Measurements from ENCODE around the gene LRRC17.
"Not testable (repeated sequence)": the region's sequence is repeated elsewhere in the genome, so short reads cannot be mapped to it uniquely, and the experiment has no call there.

The LRRC17 gene

DNA sequence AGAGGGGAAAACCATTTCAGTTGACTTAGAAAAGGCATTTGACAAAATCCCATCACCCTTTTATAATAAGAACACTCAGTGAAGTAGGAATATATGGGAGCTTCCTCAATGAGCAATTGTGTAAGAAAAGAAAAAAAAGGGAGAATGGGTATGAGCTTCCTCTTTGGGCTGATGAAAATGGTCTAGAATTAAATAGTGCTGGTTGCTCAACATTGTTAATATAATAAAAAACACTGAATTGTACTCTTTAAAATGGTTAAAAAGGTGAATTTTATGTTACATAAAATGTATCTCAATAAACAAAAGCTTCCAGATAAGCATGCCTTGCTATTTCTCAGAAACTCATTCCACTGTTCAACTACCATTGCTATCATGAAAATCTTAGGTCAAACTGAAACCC lies 40.6 kb downstream of the LRRC17 start:
- no peaks in the 10 kb centered on the region for H3K79me2 ChIP-seq (ENCODE audit: insufficient read depth, low read length)
- H3K9ac ChIP-seq (ENCODE audit: low read depth, low read length) = no peak overlapping the region
- no peak overlapping the region for H3K27ac ChIP-seq (ENCODE audit: low read length)
- H3K9me3 ChIP-seq (ENCODE audit: insufficient read depth, low read length, severe bottlenecking) = no peaks in the 10 kb centered on the region
- no peaks in the 10 kb centered on the region for H3K27me3 ChIP-seq (ENCODE audit: insufficient read depth, low read length, poor library complexity)
- no peak overlapping the region for H3K4me3 ChIP-seq (ENCODE audit: low read depth in 1 of 2, low read length in 2 of 2)
- TF ChIP-seq, protein P1, sequence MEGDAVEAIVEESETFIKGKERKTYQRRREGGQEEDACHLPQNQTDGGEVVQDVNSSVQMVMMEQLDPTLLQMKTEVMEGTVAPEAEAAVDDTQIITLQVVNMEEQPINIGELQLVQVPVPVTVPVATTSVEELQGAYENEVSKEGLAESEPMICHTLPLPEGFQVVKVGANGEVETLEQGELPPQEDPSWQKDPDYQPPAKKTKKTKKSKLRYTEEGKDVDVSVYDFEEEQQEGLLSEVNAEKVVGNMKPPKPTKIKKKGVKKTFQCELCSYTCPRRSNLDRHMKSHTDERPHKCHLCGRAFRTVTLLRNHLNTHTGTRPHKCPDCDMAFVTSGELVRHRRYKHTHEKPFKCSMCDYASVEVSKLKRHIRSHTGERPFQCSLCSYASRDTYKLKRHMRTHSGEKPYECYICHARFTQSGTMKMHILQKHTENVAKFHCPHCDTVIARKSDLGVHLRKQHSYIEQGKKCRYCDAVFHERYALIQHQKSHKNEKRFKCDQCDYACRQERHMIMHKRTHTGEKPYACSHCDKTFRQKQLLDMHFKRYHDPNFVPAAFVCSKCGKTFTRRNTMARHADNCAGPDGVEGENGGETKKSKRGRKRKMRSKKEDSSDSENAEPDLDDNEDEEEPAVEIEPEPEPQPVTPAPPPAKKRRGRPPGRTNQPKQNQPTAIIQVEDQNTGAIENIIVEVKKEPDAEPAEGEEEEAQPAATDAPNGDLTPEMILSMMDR (IDR thresholded peaks at IDR 0.05; ENCODE audit: borderline replicate concordance, extremely low read depth, low read length, poor library complexity, severe bottlenecking) = no peak
- no peak for TF ChIP-seq EZH2 (IDR thresholded peaks at IDR 0.05; ENCODE audit: borderline replicate concordance, low read depth, low read length, severe bottlenecking)
- ATAC-seq (ENCODE audit: insufficient read depth, low read depth) = no peak
- H2AFZ ChIP-seq (ENCODE audit: low read depth, low read length) = no peak overlapping the region
- H3K4me1 ChIP-seq (ENCODE audit: insufficient read depth, low read length) = no peaks in the 10 kb centered on the region
- H3K4me2 ChIP-seq (ENCODE audit: insufficient read depth, low read length) = no peak overlapping the region
- no peak for DNase-seq
- no peaks in the 10 kb centered on the region for H3K36me3 ChIP-seq (ENCODE audit: insufficient read depth, low read length)
- H4K20me1 ChIP-seq (ENCODE audit: insufficient read depth, low read length) = no peaks in the 10 kb centered on the region

DNA sequence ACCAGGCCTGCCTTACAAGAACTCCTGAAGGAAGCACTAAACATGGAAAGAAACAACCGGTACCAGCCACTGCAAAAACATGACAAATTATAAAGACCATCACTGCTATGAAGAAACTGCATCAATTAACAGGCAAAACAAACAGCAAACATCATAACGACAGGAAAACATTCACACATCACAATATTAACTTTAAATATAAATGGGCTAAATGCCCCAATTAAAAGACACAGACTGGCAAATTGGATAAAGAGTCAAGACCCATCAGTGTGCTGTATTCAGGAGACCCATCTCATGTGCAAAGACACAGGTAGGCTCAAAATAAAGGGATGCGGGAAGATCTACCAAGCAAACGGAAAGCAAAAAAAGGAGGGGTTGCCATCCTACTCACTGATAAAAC lies 41.6 kb downstream of the LRRC17 start:
- not testable (repeated sequence) for H2AFZ ChIP-seq (ENCODE audit: low read depth, low read length); H3K36me3 ChIP-seq (ENCODE audit: insufficient read depth, low read length); H3K9ac ChIP-seq (ENCODE audit: low read depth, low read length); H3K4me3 ChIP-seq (ENCODE audit: low read depth in 1 of 2, low read length in 2 of 2); H3K27me3 ChIP-seq (ENCODE audit: insufficient read depth, low read length, poor library complexity); H3K79me2 ChIP-seq (ENCODE audit: insufficient read depth, low read length); H3K4me2 ChIP-seq (ENCODE audit: insufficient read depth, low read length); DNase-seq; H3K27ac ChIP-seq (ENCODE audit: low read length); ATAC-seq (ENCODE audit: insufficient read depth, low read depth); H4K20me1 ChIP-seq (ENCODE audit: insufficient read depth, low read length); H3K4me1 ChIP-seq (ENCODE audit: insufficient read depth, low read length); H3K9me3 ChIP-seq (ENCODE audit: insufficient read depth, low read length, severe bottlenecking)

DNA sequence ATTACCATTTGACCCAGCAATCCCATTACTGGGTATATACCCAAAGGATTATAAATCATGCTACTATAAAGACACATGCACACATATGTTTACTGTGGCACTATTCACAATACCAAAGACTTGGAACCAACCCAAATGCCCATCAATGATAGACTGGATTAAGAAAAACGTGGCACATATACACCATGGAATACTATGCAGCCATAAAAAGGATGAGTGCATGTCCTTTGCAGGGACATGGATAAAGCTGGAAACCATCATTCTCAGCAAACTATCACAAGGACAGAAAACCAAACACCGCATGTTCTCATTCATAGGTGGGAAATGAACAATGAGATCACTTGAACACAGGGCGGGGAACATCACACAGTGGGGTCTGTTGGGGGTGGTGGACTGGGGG lies 45.2 kb downstream of the LRRC17 start:
- not testable (repeated sequence) for H4K20me1 ChIP-seq (ENCODE audit: insufficient read depth, low read length); H3K9me3 ChIP-seq (ENCODE audit: insufficient read depth, low read length, severe bottlenecking); H3K4me1 ChIP-seq (ENCODE audit: insufficient read depth, low read length); H3K27ac ChIP-seq (ENCODE audit: low read length); H3K4me2 ChIP-seq (ENCODE audit: insufficient read depth, low read length); H3K36me3 ChIP-seq (ENCODE audit: insufficient read depth, low read length); H3K27me3 ChIP-seq (ENCODE audit: insufficient read depth, low read length, poor library complexity); ATAC-seq (ENCODE audit: insufficient read depth, low read depth); H2AFZ ChIP-seq (ENCODE audit: low read depth, low read length); H3K79me2 ChIP-seq (ENCODE audit: insufficient read depth, low read length); H3K4me3 ChIP-seq (ENCODE audit: low read depth in 1 of 2, low read length in 2 of 2); DNase-seq; H3K9ac ChIP-seq (ENCODE audit: low read depth, low read length)

DNA sequence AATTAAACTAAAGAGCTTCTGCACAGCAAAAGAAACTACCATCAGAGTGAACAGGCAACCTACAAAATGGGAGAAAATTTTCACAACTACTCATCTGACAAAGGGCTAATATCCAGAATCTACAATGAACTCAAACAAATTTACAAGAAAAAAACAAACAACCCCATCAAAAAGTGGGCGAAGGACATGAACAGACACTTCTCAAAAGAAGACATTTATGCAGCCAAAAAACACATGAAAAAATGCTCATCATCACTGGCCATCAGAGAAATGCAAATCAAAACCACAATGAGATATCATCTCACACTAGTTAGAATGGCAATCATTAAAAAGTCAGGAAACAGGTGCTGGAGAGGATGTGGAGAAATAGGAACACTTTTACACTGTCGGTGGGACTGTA lies 49.2 kb downstream of the LRRC17 start:
- not testable (repeated sequence) for H3K9me3 ChIP-seq (ENCODE audit: insufficient read depth, low read length, severe bottlenecking); H3K4me3 ChIP-seq (ENCODE audit: low read depth in 1 of 2, low read length in 2 of 2); H3K36me3 ChIP-seq (ENCODE audit: insufficient read depth, low read length); H3K79me2 ChIP-seq (ENCODE audit: insufficient read depth, low read length); H4K20me1 ChIP-seq (ENCODE audit: insufficient read depth, low read length); H2AFZ ChIP-seq (ENCODE audit: low read depth, low read length); DNase-seq; H3K27ac ChIP-seq (ENCODE audit: low read length); H3K9ac ChIP-seq (ENCODE audit: low read depth, low read length); H3K4me1 ChIP-seq (ENCODE audit: insufficient read depth, low read length); H3K27me3 ChIP-seq (ENCODE audit: insufficient read depth, low read length, poor library complexity); ATAC-seq (ENCODE audit: insufficient read depth, low read depth); H3K4me2 ChIP-seq (ENCODE audit: insufficient read depth, low read length)

DNA sequence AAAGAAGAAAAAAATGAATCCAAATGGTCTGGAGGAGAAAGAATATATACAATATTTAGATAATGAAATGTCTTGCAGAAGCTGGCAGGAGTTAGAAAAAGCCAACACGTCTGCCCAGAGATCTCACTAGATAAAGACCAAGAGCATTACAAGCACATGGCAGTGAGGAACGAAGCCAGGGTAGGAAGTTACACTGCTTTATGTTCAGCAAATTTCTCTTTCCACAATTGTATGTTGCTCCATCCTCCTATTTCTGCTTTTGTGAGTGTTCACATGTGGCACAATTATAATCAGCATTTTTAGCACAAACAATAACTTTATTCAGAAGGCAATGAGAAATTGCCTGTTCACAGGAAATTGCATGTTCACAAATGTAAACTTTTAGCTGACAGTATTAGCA lies 53.7 kb downstream of the LRRC17 start:
- no peak overlapping the region for H3K27ac ChIP-seq (ENCODE audit: low read length)
- DNase-seq (no peak), ATAC-seq (ENCODE audit: insufficient read depth, low read depth) (no peak)
- no peaks in the 10 kb centered on the region for H3K9me3 ChIP-seq (ENCODE audit: insufficient read depth, low read length, severe bottlenecking)
- H3K4me3 ChIP-seq (ENCODE audit: low read depth in 1 of 2, low read length in 2 of 2) = no peak overlapping the region
- no peak overlapping the region for H3K9ac ChIP-seq (ENCODE audit: low read depth, low read length)
- H3K36me3 ChIP-seq (ENCODE audit: insufficient read depth, low read length) = no peaks in the 10 kb centered on the region
- no peaks in the 10 kb centered on the region for H3K79me2 ChIP-seq (ENCODE audit: insufficient read depth, low read length)
- H3K4me1 ChIP-seq (ENCODE audit: insufficient read depth, low read length) = no peaks in the 10 kb centered on the region
- H3K4me2 ChIP-seq (ENCODE audit: insufficient read depth, low read length) = no peak overlapping the region
- TF ChIP-seq, protein P1 (IDR thresholded peaks at IDR 0.05; ENCODE audit: borderline replicate concordance, extremely low read depth, low read length, poor library complexity, severe bottlenecking) = no peak
- no peak for TF ChIP-seq EZH2 (IDR thresholded peaks at IDR 0.05; ENCODE audit: borderline replicate concordance, low read depth, low read length, severe bottlenecking)
- no peak overlapping the region for H2AFZ ChIP-seq (ENCODE audit: low read depth, low read length)
- no peaks in the 10 kb centered on the region for H3K27me3 ChIP-seq (ENCODE audit: insufficient read depth, low read length, poor library complexity)
- no peaks in the 10 kb centered on the region for H4K20me1 ChIP-seq (ENCODE audit: insufficient read depth, low read length)
